Stimulated activated CD8-positive, alpha-beta memory T cell treated with anti-CD3 and anti-CD28 coated beads, Interleukin-7, amount 100 ng/mL, for 48 hours (primary cell): ENCODE data around the gene CCP110.

ENCODE experiments used
- DNase-seq, 2 donors: peaks; one replicate each; pipeline ENCODE4 v3.0.0-alpha.2; 2020; ENCODE audit warnings: low read depth in 1 of 2; ENCODE audit errors: extremely low read depth in 1 of 2

Gene CCP110

GRCh38 chr16:19548144-19548543, 24.4 kb downstream of the CCP110 start:
- DNase-seq = no peak

GRCh38 chr16:19549673-19550072, 25.9 kb downstream of the CCP110 start:
- DNase-seq = no peak

GRCh38 chr16:19555186-19555937, 31.6 kb downstream of the CCP110 start, which contains the start of gene VPS35L:
Gene VPS35L (plus strand): TSS chr16:19555703. CDS start chr16:19555730, 27 bp downstream.
- DNase-seq = peak; percentile 92 to 94

GRCh38 chr16:19555938-19556771, 32.4 kb downstream of the CCP110 start:
- DNase-seq = peak in 1 of 2 donors; percentile 16

GRCh38 chr16:19559242-19559910, 35.6 kb downstream of the CCP110 start:
- no peak for DNase-seq

GRCh38 chr16:19560078-19560477, 36.3 kb downstream of the CCP110 start:
- no peak for DNase-seq

GRCh38 chr16:19563377-19563776, 39.6 kb downstream of the CCP110 start:
- no peak for DNase-seq

GRCh38 chr16:19566362-19566761, 42.6 kb downstream of the CCP110 start:
- DNase-seq = no peak

GRCh38 chr16:19567560-19567959, 43.8 kb downstream of the CCP110 start:
- DNase-seq = no peak

GRCh38 chr16:19573997-19574396, 50.3 kb downstream of the CCP110 start:
- DNase-seq = no peak

GRCh38 chr16:19574615-19575014, 50.9 kb downstream of the CCP110 start:
- DNase-seq = no peak

GRCh38 chr16:19578378-19578971, 54.7 kb downstream of the CCP110 start:
- DNase-seq = no peak

GRCh38 chr16:19582050-19582831, 58.5 kb downstream of the CCP110 start:
- no peak for DNase-seq

- no peak for DNase-seq
Measured at GRCh38 chr16:19583665-19584300, 60.0 kb downstream of the CCP110 start.

GRCh38 chr16:19588661-19589060, 64.9 kb downstream of the CCP110 start:
- no peak for DNase-seq

GRCh38 chr16:19589106-19589505, 65.4 kb downstream of the CCP110 start:
- DNase-seq = no peak

- no peak for DNase-seq
Measured at GRCh38 chr16:19589771-19590302, 66.1 kb downstream of the CCP110 start.

GRCh38 chr16:19595043-19595767, 71.5 kb downstream of the CCP110 start:
- no peak for DNase-seq
